HG03045 (cell line): Measurements from ENCODE around the gene FAM43B.

Experiments
- ATAC-seq: cut with Tn5 transposase; IDR thresholded peaks from one replicate; pipeline ENCODE4 v1.9.1; 2021; ENCODE audit warnings: mild to moderate bottlenecking, moderate library complexity; ENCODE audit not compliant: unreplicated experiment

Gene FAM43B

GRCh38 chr1:20551161-20551560 lies 1.2 kb upstream of the FAM43B start:
- no peak for ATAC-seq

DNA sequence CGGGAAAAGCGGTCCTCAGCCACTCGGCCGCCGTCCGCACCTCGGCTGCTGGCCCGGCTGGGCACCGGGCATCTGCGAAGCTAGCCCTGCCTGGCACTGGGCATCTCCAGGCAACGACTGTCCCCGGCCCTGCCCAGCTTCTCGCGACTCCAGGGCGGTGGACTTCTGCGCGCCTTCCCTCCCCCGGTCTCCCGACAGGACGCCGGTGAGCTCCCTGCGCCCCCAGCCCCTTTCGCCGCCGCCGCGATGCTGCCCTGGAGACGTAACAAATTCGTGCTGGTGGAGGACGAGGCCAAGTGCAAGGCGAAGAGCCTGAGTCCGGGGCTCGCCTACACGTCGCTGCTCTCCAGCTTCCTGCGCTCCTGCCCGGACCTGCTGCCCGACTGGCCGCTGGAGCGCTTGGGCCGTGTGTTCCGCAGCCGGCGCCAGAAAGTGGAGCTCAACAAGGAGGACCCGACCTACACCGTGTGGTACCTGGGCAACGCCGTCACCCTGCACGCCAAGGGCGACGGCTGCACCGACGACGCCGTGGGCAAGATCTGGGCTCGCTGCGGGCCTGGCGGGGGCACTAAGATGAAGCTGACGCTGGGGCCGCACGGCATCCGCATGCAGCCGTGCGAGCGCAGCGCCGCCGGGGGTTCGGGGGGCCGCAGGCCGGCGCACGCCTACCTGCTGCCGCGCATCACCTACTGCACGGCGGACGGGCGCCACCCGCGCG lies 514 bp downstream of the FAM43B start:
- no peak for ATAC-seq

- no peak for ATAC-seq
These were observed 2.8 kb downstream of the FAM43B start for GRCh38 chr1:20555025-20555757.

GRCh38 chr1:20555758-20556120 lies 3.4 kb downstream of the FAM43B start:
- no peak for ATAC-seq

DNA sequence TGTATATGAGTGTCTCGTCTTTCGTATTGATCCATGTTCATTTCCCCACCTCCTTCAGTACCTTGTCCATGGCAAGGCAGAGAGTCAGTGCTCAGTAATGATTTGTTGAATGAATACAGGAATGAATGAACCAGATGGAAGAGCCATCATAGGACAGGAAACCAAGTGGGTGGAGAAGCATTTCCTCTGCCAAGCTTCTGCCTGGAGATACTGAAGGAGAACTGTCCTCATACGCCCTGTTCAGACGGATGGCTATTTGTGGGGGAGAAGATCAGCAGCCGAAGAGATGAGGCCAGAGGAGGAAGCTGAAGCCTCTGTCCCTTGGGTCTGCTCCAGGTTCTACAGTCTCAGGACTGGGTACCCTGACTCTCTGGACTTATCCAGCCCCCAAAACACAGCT lies 5.8 kb downstream of the FAM43B start:
- ATAC-seq: no peak

DNA sequence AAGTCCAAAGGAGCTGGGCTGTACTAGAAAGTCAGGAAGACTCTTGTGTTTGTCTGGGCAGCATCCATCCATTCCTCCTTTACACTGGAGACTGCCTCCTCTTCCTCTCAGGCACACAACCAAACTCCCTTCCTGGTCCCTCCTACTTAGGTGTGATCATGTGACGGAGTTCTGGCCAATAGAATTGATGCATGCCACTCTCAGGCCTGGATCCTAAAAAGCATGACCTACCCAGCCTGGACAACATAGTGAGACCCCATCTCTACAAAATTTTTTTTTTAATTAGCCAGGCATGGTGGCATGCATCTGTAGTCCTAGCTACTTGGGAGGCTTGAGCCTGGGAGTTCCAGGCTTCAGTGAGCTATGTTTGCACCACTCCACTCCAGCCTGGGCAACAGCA lies 8.6 kb downstream of the FAM43B start:
- no peak for ATAC-seq

GRCh38 chr1:20565234-20565633 lies 12.9 kb downstream of the FAM43B start:
- no peak for ATAC-seq

GRCh38 chr1:20569523-20570098 lies 17.2 kb downstream of the FAM43B start:
- no peak for ATAC-seq

DNA sequence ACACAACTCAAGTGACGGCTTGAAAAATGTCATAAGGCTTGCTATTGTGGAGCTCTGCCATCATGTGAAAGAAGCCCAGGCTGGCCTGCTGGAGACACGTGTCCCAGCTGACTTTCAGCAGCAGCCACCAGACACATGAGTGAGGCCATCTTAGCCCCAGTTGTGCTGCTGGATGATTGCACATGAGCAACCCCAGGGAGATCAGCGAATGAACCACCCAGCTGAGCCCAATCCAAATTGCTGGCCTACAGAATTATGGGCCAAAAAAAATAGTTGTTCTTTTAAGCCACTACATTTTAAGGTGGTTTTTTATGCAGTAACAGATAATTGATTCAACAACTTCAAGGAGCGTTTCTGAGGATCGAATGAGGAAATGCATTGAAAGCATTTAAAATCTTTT lies 19.1 kb downstream of the FAM43B start:
- no peak for ATAC-seq

DNA sequence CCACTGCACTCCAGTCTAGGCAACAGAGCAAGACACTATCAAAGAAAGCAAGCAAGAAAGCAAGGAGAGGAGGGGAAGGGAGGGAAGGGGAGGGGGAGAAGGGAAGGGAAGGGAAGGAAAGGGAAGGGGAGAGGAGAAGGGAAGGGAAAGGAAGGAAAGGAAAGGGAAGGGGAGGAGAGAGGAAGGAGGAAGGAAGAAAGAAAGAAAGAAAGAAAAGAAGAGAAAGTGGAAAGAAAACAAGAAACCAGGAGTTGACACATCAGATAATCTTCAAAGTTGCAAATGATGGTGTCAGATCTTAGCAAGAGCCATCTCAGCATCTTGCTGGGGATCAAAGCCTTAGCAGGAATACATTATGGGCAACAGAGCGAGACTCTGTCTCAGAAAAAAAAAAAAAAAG lies 21.6 kb downstream of the FAM43B start:
- ATAC-seq: no peak

- no peak for ATAC-seq
These were observed 22.5 kb downstream of the FAM43B start for GRCh38 chr1:20574686-20575540.

DNA sequence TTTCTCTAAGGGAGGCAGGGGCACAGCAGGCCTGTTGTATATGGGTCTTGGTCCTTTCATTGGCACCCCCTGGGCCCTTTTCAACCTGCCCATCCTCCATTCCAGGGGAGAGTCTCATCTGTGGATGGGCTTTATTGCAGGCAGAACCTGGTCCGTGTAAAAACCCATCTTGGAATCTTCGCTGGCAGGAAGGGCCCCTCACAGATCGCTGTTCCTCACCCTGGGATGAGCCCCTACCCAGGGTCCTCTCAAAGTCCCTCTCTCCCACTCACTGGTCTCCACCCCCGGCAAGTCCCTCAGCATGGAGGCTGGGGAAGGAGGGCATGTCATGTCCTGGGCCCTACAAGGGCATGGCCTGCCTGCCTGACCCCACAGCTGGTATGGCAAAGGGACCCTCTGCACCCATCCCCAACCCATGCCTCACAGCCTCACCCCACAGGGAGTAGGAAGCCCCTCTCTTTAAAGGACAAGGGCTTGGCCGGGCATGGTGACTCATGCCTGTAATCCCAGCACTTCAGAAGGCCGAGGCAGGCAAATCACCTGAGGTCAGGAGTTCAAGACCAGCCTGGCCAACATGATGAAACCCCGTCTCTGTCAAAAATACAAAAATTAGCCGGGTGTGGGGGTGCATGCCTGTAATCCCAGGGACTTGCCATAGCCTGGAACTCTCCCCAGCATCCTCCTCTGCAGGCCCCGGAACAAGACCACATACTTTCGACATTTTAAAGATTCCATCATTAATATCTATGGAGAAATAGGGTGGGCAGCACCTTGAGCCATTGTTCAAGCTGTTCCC lies 23.4 kb downstream of the FAM43B start:
- ATAC-seq: no peak

DNA sequence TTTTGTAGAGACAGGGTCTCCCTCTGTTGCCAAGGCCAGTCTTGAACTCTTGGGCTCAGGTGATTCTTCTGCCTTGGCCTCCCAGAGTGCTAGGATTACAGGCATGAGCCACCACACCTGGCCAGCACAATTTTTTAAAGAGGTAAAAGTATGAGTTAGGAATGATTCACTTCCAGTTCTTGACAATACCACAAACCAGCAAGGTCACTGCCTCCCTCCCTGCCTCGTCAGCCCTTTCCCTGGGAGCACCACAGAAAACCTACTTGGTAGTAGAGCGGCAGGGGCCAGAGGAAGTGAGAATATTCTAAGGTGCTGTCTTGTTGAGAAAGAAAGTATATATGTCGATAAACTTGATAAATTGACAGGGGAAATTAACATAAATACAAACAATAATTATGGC lies 25.7 kb downstream of the FAM43B start:
- ATAC-seq: no peak

DNA sequence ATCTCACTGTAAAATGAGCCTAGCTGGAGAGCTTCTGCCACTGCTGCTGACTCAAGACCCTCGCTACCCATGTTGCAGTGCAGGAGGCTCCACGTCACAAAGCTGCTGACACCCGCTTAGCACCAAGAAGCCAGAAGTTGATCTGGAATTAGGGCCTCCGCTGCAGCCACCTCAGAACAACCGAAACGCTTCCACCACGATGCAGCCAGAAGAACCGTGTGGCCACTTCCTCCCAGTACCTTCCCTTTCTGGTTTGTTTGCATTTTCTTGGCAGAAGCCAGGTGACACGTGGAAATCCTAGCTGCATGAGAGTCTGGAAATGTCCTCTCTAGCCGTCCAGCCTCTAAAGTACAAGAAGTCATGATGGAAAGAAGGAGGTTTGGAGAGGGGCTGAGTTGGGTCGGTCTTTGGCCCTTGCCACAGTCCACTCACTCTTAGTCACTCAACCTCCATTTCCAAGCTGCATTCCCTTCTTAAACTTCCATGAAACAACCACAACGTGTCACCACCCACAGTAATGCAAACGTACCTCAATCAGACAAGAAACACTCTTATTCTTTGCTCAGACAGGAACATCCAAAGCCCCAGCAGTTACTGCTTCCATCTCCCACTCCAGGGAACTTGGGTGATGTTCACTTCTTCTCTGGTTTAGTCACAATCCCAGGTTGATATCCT lies 26.5 kb downstream of the FAM43B start:
- ATAC-seq: no peak

GRCh38 chr1:20584890-20585289 lies 32.5 kb downstream of the FAM43B start:
- ATAC-seq: no peak

DNA sequence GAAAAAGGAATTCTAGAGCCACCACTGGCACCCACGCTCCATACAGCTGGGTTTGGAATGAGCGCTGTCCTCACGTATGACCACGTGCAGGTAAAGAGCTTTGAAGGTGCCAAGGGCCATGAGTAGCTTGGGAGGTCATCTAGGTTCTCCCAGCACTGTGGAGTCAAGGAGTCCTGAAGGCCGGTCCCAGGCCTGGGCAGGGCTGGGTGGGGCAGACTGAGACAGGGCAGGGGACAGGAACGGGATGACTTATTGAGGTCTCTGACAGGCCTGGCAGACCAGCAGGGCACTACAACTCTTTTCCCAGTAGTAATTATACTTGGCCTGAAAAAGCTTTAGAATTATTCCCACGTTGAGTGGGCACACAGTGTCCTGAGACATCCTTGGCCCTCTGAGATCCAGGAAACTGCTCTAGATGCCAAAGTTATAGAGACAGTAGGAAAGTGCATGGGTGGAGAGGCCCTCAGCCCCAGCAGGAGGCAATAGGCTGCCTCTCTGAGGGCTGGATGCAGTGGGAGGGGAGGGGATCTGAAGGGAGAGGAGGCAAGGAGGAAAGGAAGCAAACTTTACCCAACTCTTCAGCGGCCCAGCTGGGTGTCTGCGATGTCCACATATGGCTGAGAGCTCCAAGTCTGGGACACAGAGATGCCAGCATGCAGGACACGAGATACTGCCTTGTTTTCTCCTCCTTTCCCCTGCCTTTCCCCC lies 34.7 kb downstream of the FAM43B start:
- no peak for ATAC-seq

- no peak for ATAC-seq
These were observed 35.3 kb downstream of the FAM43B start for GRCh38 chr1:20587661-20588053.

- ATAC-seq: no peak
These were observed 36.4 kb downstream of the FAM43B start, which contains the start of gene CDA for GRCh38 chr1:20588634-20589225. Gene CDA, plus strand, starts transcription at chr1:20589097. Its CDS starts 33 bp downstream, at chr1:20589130.
